Embryonic facial prominence (tissue), 1 donor: ENCODE results near the gene CELF1.
"Not testable (repeated sequence)": the region's sequence is repeated elsewhere in the genome, so short reads cannot be mapped to it uniquely, and the experiment has no call there.

ENCODE experiments used
- DNase-seq: peaks from one replicate; pipeline ENCODE4 v3.0.0-alpha.2; 2016; ENCODE audit errors: extremely low spot score

The CELF1 gene

DNA sequence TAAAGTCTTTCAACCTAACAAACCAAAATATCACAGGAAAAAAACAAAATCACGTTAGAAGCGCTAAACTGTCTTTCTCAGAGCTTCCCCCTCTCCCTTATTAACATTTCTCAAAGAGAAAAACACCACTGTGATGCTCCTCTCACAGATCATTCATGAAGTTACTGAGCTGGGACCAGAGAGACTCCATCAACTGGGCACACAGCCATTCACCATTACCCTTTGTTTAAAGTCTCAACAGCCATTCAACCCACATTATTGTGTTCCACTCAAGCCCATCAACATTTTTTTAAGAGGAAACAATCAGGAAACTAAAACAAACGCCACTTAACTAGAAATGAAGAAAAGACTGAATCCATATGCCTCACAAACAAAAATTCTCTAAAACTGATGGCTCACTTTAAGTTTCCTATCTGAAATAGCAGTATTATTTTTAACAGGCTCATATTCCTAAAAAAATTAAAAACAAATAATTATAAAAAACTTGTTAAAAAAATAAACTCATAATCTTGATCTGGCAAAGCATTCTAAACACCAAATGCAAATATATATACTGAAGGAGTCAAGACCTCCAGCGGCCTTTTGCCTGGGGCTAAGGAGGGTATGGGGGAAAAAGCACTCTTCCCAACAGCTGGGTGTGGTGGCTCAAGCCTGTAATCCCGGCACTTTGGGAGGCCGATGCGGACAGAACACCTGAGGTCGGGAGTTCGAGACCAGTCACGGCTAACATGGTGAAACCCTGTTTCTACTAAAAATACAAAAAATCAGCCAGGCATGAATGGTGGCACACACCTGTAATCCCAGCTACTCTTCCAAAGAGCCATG is 14.0 kb downstream of the CELF1 start:
- DNase-seq, result no peak

DNA sequence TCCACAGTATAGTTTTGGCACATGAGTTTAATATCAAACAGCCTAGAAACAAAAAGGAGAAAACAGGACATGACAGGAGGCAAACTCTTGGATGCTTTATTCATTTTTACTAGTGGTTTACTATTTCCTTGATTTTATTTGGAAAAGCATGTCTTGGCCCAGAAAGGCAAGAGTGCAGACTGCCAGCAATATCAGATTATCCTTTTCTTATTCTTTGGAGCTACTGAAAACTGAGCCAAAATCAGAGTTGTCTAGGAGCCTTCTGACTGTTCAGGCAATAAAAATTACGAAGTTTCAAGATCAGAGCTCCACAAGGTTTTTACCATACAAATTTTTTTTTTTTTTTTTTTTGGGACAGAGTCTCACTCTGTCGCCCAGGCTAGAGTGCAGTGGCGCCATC is 16.0 kb downstream of the CELF1 start:
- no peak for DNase-seq

GRCh38 chr11:47534704-47535251 is 18.2 kb downstream of the CELF1 start:
- DNase-seq, result no peak

DNA sequence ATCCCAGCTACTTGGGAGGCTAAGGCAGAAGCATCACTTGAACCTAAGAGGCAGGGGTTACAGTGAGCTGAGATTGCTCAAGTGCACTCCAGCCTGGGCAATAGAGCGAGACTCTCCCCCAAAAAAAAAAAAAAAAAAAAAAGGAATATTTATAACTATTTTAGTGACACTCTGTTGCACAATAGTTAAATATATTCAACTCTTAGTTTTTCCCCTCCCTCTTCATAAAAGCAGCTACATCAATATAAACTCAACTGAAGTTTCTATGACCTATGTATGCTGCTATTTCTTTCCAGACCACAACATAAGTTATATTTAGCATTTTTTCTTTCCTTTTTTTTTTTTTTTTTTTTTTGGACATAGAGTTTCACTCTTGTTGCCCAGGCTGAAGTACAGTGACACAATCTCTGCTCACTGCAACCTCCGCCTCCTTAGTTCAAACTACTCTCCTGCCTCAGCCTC is 19.2 kb downstream of the CELF1 start:
- DNase-seq, result no peak

DNA sequence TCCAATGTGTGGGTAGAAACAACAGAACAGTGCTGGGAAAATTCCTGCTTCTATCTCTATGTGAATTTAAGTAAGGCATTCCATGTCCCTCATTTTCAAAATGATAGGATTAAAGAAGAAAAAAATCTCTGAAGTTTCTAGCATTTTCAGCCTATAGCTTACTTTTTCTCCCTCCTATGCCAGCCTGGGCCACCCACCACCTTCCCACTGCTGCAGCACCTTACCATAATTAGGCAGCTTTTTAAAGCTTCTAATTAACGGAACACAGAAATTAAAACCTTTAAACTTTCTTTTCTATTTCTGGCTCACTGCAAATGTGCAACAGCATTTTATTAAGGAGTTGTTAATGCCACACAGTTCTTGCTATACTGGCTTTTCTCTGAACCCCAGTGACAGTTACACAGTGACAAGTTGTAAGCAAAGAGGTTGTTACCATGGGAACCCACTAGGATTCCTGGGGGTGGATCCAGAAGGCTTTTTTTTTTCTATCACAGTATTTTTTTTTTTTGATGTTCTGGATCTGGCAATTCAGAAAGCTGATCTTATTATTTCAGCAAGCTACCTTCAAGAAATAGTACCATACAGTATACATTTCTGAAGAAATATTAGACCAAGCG is 20.2 kb downstream of the CELF1 start:
- no peak for DNase-seq

- DNase-seq, result no peak
These were observed 21.3 kb downstream of the CELF1 start for GRCh38 chr11:47531666-47532065.

DNA sequence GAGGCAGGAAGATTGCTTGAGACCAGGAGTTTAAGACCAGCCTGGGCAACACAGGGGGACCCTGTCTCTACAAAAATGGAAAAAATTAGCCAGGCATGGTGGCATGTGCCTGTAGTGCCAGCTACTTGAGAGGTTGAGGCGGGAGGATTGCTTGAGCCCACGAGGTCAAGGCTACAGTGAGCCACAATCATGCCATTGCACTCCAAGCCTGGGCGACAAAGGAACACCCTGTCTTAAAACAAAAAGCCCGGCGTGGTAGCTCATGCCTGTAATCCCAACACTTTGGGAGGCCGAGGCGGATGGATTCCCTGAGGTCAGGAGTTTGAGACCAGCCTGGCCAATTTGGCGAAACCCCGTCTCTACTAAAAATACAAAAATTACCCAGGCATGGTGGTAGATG is 22.2 kb downstream of the CELF1 start:
- not testable (repeated sequence) for DNase-seq

- no peak for DNase-seq
These were observed 23.0 kb downstream of the CELF1 start for GRCh38 chr11:47529951-47530350.

DNA sequence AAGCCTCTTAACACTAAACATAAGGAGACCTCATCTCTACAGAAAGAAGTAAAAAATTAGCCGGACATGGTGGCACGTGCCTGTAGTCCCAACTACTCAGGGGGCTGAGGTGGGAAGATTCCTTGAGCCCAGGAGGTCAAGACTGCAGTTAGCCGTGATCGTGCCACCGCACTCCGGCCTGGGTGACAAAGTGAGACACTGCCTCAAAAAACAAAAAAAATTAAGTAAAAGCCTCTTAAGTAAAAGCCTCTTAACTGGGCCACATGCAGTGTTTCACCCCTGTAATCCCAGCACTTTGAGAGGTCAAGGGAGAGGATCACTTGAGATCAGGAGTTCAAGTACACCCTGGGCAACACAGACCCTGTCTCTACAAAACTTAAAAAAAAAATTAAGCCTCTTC is 25.7 kb downstream of the CELF1 start:
- no peak for DNase-seq

DNA sequence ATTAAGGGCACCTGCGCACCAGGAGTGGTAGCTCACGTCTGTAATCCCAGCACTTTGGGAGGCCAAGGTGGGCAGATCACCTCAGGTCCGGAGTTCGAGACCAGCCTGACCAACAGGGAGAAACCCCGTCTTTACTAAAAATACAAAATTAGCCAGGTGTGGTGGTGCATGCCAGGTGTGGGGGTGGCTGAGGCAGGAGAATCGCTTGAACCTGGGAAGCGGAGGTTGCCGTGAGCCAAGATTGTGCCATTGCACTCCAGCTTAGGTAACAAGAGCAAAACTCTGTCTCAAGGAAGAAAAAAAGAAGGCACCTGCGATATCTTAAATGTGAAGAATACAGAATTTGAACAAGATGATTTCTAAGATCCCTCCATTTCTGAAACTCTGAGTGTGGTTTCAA is 26.9 kb downstream of the CELF1 start:
- not testable (repeated sequence) for DNase-seq

DNA sequence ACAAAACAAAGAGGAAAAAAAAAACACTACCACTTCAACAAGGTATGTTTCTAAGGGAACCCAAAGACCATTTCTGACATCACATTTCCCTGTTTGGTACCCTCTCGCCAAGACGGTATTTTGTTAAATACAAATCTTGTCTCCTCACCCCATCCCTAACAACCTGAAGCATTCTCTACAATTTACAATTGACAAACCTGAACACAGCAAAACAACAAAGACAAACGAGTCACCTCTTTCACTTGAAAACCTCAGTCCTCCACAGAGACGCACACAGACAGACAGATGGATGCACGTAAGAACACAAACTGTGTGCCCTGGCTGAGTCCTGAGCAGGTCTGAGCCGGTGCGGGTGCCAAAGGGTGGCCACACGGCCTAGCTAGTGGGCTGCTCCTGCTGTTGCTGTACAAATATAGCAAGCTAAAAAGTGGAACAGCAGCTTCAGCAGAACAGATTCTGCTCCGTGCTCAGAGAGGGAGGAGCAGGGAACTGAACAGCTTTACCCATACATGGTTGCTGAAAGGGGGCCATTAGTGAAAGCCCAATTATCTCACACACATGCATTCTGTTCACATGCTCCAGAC is 28.5 kb downstream of the CELF1 start:
- no peak for DNase-seq

DNA sequence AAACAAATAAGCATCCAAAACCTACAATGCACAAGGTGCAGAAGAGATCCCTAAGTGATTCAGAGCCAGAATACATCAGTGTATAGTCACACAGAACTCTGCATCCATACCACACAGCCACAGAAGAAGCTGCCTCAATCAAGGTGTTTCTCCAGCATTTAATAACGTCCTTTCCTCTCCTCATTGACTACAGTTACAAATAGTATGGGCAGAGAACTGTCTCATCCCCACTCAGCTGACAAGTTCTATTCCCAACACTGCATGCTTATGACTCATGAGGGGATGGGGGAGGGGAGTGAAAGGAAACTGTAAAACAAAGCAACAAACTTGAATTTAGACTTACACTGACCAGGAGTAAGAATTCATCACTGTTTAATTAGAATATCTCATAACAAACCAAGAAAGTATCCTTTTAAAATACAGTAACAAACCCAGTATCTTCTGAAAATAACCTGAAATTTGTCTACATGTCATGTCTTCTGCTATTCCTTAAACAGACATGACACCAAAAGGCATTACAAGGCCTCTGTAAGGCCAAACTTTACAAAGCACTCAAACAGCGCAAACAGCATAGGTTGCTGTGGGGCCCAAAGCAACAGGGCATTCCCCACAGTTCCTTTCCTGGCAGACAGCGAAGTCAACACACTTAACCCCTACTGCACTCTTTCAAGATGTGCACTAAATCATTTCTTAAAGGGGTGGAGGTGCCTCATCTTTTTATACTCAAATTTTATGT is 29.3 kb downstream of the CELF1 start:
- DNase-seq, result no peak

DNA sequence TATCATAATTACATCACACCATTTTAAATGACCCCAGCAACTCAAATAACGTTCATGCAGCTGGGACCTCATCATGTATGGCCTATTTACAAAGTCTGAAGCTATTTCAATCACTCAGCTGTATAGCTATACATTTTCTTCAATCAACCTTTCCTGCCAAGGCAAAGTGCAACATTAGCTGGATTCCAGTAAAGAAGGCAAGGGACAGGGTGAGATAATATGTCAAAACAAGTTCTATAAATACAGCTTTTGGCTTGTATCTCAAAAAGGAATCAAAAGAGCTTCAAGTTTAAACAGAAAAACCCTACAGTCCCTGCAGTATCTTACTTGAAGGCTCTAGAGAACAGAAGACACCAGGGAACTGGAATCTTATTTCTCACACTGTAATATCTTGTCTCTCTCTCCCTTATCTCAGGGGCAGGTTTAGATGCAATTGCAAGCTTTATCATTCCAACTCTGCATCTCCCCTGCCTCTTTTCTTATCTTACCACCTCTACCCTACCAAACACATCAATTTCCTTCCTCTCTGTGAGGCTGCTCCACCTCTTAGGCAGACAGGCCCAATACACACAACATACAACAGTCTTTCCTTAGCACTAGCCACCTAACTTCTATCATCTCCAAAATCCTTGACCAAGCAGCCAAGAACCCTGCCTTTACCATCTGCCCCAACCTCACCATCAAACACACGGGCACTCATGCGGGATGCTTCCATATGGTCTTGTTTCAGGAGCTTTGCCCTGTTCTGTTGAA is 34.5 kb downstream of the CELF1 start:
- DNase-seq, result no peak

DNA sequence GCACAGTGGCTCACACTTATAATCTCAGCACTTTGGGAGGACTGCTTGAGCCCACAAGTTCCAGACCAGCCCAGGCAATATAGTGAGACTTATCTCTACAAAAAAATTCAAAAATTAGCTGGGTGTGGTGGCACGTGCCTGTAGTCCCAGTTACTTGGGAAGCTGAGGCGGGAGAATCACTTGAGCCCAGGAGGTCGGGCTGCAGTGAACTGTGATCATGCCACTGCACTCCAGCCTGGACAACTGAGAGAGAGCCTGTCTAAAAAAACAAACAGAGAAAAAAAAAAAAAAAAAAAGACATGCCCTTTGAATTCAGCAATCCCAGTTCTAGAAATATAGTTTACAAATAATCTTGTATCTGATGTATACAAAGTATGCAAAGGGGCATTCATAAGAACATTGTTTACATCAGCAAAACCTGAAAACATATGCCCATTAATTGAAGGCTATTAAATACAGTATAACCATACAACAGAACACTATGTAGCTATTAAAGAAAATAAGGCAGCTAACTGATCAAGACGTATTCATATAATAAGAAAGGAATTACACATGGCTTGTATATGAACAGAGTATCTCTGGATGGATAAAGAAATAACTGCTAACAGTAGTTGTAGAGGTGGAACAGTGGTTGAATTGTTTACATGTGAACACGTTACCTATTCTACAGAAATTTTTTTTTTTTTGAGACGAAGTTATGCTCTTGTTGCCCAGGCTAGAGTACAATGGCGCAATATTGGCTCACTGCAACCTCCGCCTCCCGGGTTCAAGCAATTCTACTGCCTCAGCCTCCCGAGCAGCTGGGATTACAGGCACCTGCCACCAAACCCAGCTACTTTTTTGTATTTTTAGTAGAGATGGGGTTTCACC is 35.7 kb downstream of the CELF1 start:
- no peak for DNase-seq

GRCh38 chr11:47516155-47516554 is 36.8 kb downstream of the CELF1 start:
- DNase-seq, result no peak

GRCh38 chr11:47514825-47515647 is 37.9 kb downstream of the CELF1 start:
- DNase-seq, result no peak

DNA sequence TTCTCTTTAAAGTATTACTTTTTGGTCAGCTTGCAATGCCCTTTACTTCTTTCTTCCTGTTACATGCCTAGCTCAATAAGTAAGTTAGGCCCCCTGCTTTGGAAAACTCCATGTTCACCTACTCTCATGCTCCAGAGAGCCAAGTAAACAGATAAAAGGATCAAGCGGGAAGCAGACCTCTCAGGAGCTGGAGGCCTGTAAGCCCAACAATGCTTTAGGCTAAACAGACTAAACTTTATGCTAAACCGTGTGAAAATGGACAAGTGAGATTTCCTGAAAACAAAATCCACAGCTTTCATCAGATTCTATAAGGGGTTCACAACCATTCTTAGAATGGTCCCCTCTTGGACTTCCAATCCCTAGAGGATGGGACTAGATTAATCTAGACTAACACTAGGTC is 40.2 kb downstream of the CELF1 start:
- no peak for DNase-seq

GRCh38 chr11:47511917-47512316 is 41.0 kb downstream of the CELF1 start:
- no peak for DNase-seq

DNA sequence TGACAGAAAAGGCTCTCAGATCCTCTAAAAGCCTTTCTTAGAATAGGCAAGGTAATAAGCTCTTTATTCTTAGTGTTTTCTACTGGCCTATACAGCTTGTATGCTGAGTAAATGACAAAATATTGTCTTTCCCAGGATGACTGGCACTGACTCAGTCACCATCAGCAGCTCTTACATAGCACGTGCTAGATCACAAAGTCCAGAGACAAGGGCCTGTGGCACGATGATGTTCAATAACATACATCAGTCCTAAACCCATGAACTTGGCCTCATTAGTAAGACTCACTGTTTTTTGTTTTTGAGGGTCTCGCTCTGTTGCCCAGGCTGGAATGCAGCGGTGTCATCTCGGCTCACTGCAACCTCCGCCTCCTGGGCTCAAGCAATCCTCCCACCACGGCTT is 42.7 kb downstream of the CELF1 start:
- no peak for DNase-seq
